Measurements from ENCODE around the gene UFSP2. TPM values are rescaled to one million over a fixed set of nuclear protein-coding genes. Genes with fewer than 3 reads are reported as not detected.
"Not testable (repeated sequence)": the region's sequence is repeated elsewhere in the genome, so short reads cannot be mapped to it uniquely, and the experiment has no call there.

The UFSP2 gene
- total RNA-seq, 1 donor from 2014 or later, result 42.1 TPM

DNA sequence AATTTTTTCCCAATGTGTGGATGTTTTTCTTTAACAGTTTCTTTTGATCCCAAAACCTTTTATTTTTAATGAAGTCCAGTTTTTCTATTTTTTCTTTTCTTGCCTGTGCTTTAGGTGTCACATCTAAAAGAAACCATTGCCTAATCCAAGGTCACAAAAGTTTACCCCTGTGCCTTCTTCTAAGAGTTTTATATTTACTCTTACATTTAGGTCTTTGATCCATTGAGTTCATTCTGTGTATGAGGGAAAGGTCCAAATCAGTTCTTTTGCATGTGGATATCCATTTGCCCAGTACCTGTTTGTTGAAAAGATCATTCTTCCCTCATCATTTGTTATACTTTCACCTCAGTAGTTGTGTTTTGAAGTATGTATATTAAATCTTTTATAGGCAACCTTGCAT is 43.0 kb downstream of the UFSP2 start:
- no peak for DNase-seq

DNA sequence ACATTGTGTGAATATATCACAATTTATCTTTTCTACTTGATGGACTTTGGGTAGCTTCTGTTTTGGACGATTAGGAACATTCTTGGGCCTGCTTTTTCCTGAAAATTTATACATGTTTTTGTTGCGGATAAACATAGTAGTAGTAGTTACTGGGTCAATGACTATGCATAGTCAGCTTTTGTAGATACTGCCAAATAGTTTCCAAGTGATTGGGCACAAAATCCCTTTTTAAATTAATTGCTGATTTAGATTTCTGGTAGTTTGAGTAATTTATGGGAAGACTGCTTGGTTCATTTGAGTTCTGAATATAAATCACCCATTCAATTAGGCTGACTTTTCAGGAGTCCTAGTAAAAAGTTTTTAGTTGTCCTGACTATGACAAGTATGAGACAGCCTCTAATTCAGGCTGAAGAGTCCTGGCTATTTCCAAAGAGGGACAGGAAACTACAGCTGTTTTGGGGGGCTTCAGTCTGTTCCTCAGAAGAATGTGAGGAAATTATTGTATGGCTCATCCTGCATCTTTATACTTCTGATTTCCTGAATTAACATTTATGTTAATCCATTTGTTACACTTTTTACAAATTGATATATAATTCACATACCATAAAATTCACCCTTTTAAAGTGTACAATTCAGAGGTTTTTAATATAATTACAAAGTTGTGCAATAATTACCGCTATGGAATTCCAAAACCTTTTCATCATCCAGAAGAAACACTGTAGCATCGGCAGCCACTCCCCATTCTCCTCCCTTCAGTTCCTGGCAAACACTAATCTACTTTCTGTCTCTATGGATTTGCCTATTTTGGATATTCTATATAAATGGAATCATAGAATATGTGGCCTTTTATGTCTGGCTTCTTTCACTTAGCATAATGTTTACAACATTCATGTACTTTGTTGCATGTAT is 44.2 kb downstream of the UFSP2 start:
- no peak for DNase-seq

DNA sequence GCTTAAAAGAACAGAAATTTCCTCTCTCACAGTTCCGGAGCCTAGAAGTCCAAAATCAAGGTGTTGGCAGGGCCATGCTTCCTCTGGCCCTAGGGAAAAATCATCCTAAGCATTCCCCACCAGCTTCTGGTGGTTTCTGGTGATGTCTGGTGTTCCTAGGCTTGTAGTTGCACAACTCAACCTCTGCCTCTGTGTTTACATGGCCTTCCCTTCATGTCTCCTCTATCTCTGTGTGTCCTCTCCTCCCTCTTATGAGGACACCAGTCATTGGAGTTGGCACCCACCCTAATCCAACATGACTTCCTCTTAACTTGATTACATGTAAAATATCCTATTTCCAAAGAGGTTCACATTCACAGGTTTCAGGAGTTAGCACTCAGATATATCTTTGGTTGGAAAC is 45.4 kb downstream of the UFSP2 start:
- DNase-seq, result no peak

DNA sequence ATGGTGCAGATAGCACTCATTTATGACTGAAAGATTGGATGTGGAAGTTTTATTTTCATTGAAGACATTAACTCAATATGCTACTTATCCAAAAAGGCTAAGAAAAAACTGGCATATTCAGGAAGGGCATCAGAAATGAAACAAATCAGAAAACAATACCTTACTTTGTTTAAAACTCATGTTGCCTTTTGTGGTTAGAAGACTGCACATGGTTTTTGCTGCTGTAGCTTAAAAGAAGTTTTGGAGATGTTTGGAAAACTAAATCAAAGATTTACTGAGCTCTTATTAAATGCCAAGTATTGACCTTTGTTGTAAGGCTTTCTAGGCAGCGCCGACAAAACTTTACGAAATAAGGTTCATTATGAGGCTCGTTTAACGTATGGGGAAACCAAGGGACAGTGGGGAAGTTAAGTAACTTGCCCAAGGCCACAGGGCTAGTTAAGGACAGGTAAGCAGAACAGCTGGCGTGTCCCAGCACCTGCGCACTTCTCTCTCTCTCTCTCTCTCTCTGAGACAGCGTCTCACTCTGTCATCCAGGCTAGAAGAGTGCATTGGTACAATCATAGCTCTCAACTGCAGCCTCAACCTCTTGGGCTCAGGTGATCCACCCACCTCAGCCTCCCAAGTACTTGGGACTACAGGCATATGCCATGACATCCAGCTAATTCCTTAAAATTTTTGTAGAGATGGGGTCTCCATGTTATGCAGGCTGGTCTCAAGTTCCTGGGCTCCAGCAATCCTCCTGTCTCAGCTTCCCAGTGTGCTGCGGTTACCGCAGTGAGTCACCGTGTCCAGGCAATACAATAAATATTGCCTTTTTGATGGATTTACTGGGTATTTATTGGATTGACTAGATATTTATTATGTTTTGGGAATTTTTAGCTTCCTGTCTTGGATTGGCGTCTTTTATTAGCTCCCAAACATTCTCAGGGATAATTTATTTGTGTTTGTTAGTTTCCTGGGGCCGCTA is 46.2 kb downstream of the UFSP2 start:
- DNase-seq, result no peak

DNA sequence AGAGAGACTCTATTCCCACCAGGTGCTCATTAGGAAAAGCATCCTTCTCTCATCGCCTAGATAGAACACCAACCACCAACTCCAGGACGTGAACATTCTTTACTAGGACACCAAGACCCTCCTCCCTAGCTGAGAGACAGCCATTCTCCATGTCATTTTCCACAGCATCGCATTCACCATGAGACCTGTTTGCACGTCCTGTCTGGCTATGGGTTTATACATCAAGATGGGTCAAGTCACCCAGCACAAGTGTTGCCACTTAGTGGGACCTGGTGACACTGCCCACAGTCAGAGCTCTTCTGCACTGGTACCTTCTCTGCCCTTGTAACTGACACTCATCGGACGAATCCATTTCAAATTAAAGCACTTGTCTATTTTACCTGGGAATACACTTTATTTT is 47.5 kb downstream of the UFSP2 start:
- DNase-seq, result no peak

DNA sequence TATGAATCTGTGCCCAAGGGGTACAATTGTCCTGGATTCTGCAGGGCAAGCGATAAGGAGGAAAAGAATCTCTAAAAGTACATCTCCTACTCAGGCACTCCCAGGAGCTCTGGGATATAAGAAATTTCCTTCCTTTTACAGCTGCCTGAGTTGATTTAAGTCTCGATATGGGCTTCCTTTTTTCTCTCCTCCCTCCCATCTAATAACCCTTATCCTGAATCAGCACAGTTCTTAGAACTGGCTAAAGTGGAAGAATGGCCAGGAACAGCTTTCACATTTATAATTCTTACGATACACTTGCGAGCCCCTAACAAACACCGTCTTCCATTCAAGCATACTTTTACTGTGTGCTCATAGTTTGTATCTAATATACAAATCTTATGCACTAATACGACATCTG is 51.2 kb downstream of the UFSP2 start:
- no peak for DNase-seq

DNA sequence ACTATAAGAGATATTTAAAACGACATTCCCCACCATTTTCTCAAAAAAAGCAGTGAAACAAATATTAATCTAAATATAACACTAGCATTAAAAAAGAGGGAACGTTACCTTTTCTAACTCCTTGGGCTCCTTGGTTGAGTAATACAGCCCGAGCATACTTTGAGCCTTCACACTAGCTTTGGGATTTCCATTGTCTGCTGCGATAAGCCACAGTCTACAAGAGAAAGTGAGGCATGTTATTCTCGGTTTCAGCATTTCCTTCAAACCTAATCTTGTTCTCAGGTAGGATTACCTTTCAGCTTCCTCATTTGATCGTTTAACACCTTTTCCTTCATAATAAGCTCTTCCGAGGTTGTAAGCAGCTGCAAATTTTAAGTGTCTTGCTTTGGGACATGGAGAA is 51.7 kb downstream of the UFSP2 start:
- DNase-seq, result no peak

DNA sequence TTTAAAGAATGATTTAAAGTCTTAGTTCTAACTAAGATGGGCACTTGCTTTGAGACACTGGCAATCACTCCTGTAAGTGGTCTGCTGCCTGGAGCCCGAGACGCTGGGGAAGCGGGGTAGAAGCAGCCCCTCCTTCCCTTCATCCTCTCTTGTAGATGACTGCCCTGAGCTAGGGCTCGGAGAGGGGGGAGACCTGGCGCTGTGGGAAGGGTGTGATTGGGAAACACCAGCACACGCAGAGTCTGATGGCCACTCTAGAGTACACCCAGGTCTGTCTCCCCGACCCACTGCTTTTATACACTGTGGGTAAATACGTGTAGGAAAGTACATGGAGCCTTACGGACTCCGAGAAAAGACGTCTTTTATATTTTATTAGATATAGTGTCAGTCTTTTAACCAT is 54.1 kb downstream of the UFSP2 start:
- DNase-seq, result no peak

DNA sequence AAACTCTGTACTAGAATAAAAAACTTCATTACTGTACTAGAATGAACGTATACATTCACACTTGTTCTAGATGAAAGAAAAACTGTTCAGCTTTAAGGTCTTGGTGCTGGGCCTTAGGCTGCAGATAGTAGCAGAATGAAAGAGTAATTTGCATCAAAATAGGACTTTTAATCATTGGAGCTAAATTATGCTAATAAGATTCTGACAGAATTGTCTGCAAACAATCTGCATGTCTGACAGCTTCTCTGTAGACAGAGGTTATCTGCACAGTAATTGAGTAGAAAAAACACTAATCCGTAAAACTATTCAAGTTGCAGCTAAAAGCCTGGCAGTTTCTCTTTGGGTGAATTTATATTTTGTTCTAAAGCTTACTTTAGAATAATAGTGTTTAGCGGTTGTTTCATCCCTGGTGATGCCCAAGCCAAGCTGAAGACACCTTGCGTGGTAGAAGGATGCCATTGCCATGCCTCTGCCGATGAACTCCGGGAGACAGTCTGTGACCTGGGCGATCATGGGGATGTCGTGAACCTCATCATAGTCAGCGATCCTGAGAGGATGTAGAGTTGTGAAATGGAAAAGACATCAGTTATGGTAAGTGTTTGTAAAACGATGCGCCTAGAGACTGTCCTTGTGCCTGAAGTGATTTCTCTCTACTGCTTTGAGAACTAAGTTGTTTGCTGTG is 55.4 kb downstream of the UFSP2 start:
- DNase-seq, result no peak

DNA sequence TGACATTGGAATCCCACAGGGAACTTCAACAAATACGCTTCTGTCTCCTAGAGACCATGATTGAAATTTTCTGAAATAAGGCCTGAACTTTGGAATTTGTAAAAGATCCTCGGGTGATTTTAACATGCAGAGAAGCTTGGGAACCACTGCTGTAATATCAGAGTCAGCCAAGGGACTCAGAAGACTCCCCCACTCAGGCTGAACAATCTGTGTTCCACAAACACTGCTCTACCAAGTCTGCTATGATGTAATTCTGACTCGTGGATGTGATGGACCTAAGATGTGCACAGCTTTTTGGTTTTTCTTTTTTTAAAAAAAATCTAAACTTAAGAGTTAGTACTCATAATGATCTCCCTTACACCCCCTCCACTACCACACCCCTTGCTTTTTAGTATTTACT is 56.0 kb downstream of the UFSP2 start:
- DNase-seq, result no peak

DNA sequence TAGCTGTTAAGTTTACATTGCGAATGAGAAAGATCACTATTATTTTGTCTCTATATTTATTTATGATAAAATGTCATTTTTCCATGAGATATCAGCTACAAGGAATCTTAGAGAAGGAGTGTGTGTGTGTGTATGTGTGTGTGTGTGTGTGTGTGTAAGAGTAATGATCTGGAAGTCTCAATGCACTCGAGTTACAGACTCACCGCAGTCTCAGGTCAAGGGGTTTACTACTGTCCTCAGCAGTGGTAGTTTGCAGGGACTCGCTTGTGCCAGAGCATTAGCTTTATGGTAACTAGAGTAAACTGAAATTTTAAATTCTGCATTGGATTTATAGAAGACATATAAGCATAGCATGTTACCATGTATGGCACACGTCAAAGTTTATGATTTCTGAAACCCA is 60.9 kb downstream of the UFSP2 start:
- no peak for DNase-seq

DNA sequence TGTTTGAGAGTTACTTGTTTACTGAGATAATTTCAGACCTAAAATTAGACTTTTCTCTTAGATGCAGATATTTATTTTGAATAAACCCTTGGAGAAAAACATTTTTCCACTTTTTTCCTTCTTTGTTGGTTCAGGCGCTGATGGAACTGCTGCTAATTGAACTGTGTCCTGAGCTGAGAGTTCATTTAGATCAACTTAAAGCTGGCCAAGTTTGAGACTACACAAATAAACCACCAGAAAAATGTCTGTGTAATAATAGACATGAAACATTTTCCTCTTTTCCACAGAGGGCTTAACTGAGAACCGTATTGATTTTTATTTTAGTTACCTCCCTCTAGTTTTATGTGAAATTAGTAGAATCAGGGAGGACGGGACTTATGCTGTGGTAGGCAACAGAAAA is 62.5 kb downstream of the UFSP2 start:
- DNase-seq, result no peak

DNA sequence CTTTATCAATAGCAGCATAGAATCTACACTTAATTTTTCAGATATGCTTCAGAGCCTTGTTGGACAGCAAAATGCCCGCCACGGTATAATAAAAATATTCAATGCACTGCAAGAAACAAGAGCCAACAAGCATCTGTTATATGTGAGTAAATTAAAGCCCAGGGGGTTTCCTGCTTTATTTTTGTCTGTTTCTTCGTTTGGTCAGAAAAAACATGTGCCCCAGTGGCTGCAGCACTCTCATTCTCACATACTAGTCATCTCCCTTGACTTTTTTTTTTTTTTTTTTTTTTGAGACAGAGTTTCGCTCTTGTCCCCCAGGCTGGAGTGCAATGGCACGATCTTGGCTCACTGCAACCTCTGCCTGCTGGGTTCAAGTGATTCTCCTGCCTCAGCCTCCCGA is 63.2 kb downstream of the UFSP2 start:
- not testable (repeated sequence) for DNase-seq

DNA sequence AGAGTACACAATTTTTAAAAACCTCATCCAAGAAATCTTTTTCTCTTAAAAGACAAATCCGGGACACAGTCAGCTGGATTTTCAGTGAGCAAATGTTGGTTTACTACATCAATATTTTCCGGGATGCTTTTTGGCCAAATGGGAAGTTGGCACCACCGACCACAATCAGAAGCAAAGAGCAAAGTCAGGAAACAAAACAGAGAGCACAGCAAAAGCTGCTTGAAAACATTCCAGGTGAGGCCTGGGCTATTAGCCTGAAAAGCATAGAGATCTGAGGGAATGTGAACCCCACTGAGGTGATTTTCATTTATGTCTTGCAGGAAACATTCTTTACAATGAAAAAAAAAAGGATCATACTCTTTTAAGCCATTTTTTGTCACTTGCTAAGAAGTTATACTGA is 63.9 kb downstream of the UFSP2 start:
- DNase-seq, result no peak

DNA sequence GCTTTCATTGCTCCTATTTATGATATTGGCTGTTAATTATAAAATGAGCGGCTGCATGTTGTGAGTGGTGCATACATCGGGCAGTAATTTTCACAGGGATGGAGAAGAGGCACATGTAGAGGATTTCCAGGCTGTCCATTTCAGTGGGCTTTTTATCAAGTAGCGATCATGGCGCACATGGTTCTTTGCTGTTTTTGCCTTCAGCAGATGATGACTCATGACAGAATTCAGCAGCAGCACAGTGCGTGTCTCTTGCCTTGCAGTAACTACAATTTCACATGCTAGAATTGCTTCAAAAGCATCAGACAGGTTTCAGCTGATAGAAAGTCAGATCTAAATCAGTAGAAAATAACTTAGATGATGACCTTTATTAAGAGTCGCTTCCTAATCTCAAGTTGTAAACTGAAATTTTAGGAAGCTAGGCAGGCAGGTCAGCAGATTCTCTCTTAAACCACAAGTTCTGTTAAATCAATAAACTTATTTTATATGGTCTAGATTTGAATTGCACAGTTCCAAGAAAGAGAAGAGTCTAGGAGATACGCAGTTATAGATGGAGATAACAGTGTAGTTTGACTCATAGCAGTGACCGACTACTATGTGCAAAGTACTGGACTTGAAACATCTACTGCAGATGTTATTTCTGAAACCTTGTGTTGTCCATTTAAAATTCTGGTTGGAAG is 65.9 kb downstream of the UFSP2 start:
- no peak for DNase-seq

DNA sequence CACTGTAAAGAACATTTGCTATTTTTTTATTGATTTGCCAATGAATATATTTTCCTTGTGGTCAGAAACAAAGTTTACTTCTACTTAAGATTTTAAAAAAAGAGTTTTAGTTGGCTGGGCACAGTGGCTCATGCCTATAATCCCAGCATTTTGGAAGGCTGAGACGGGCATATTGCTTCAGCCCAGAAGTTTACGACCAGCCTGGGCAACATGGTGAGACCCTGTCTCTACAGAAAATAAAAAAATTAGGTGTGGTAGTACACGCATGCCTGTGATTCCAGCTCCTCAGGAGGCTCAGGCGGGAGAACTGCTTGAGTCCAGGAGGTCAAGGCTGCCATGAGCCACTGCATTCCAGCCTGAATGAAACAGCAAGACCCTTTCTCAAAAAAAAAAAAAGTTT is 66.8 kb downstream of the UFSP2 start:
- DNase-seq, result no peak

DNA sequence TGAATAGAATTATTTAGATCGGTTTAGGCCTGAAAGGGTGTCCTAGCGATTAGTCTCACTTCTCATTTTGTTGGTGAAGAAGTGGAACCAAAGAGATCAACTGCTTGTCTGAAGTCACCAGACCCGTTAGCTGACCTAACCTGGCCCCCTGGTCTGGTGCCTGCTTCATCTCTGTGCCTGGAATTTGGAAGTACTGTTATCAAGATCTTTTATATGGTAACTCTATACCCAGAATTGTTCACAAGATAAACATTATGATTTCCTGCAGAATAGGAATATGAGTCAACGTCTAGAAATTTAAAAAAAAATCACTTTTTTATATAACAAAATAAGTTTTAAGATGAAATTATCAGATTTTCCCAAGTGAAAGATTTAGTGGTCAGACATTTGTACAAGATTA is 67.2 kb downstream of the UFSP2 start:
- DNase-seq, result no peak

DNA sequence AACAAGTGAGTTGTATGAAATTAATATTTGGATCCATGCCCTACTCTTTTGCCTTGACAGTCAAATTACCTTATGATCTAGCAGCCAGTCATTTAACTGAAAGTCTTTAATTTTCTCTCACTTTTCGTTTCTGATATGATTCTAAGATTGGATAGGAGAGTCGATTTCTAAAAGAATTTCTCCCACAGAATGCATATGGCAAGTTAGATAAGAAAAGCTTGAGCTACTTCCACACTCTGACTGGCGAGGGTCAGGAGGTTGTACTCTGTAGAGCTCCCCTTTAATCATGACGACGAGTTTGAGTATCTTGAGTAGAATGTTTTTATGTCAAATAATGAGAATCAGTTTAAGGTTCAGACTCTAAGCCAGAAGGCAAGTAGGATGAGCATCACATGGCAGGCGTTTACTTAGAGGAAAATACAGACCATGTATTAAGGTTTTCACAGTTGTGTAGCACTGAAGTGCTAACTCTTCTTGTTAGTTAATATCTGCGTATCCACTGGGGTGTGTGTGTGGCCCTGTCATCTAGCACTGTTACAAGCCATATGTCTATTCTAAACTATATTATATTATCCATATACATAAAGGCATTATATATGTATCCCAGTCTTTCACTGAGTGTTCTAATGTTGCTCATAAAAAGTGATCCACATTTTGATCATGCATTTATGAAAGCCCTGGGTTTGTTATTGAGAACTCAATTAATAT is 67.9 kb downstream of the UFSP2 start:
- no peak for DNase-seq

DNA sequence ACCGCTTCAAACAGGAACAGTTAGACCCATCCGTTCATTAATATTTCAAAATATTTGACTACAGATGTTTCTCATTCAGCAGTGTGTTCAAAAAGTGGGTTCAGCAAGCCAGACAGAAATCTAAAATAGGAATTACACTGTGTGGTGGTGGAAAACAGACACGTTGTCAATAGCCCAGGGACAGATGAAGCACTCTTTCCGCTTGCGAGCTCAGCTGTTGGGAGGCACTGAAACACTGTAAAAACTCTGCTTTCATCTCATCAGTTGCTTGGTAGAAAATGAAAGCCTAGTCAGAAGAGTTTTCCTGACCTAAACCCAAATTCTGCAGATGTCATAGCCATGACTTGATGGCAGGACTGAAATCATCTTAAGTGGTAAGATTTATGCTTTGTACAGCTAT is 68.6 kb downstream of the UFSP2 start:
- peak; percentile 80 for DNase-seq

DNA sequence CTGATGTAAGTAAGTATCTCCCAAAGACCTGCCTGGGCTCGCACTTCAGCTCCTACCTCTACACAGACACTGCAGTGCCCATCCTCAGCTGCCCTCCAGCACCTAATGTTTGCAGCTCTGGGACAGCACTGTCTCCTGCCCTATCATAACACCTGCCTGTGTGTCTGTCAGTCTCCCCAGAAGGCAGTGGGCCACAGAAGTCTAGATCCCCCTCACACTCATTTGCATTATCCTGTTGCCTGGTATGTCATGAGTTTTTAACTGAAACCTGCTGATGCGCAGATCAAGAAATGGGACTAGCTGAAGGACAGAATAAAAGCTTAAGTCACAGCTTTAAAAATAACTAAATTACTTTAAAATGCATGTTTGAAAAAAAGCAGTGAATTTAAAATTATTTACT is 73.0 kb downstream of the UFSP2 start:
- no peak for DNase-seq

DNA sequence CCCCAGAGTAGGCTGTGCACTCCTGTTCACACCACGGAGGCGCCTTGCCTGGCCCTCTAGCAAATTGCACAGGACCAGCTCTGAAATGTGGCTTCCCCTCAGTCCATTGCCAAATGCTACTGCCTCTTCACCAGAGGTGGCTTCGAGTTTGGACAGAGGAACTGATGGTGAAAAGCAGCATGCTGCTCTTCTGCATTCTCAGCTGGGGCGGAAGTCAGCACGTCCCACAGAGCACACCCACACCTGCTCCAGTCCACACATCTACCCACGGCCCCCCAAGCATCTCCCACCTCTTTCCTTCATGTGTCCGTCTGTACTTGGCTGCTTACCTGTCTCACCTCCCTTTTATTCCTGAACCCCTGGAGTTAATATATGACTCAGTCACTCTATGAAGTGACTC is 73.6 kb downstream of the UFSP2 start:
- DNase-seq, result no peak
